Pulmonary artery endothelial cell (primary cell): ENCODE results near the gene CAMK1D. TPM values are rescaled to one million over a fixed set of nuclear protein-coding genes. Genes with fewer than 3 reads are reported as not detected.

Experiments
- DNase-seq: peaks from one replicate; pipeline ENCODE4 v3.0.0-alpha.2; 2011; ENCODE audit warnings: low read depth, low spot score
- total RNA-seq: library from RNA; depleted of rRNA; stranded (reverse); fragments of >200 nt; gene quantifications from 2 replicates; pipeline ENCODE4 v1.2.3, GENCODE V29; 2014

Gene CAMK1D
- total RNA-seq, 1 donor from 2014 or later = 0.86 TPM

DNA sequence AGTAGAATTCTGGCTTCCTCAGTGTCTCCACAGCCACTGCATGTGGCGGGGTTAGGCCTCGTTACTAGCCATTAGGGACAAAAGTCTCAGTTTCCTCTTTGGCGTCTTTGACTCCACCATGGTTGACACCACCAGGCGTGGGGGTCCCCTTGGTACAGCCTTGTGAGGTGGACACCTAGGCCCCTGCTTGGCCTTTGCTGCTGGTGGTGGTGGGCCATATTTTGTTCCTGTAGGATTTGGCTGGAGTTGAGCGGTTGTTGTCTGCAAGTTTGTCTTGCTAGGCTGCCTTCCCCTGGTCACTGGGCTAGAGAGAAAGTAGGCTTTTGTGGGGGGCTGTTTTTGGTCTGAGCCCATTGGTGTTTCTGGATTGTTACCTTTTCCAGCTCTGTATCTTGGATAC lies 272.7 kb downstream of the CAMK1D start:
- no peak for DNase-seq

DNA sequence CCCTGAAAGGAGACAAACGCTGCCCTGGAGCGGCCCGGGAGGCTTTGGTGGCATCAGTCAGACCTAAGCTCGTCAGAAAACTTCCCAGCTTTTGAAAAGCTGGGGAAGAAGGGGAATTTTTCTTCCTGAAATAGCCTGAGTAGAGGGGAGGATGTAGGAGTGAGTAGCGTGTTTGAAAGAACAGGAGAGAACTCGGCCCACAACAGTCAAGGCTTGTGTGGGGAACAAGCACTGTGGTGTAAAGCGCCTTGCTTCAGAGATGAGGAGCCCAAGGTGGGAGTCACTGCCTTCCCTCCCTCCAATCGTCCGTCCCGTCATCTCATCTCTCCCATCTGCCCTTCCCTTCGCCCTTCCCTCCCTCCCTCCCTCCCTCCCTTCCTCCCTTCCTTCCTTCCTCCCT lies 273.3 kb downstream of the CAMK1D start:
- no peak for DNase-seq

DNA sequence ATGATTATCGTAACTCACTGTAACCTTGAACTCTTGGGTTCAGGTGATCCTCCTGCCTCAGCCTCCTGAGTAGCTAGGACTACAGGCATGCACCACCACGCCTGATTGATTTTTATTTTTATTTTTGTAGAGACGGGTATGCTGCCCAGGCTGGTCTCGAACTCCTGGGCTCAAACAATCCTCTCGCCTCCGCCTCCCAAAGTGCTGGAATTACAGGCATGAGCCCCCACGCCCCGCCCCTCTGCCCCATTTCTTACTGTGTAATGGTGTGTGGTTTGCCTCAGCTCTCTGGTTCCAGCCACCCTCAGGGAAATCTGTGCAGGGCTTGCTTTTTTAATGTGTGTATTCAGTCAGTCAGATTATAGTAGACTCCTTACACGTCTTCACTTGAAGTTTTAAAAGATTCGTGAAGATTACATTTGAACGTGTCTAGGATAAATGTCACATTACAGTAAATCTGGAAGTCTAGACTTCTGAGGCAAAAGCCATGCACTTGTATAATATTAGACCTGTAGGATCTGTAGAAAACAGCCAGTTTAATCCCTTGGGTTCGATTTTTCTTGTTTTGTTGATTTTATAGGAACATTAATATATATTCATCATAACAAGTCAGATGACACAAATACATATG lies 276.2 kb downstream of the CAMK1D start:
- DNase-seq = no peak

DNA sequence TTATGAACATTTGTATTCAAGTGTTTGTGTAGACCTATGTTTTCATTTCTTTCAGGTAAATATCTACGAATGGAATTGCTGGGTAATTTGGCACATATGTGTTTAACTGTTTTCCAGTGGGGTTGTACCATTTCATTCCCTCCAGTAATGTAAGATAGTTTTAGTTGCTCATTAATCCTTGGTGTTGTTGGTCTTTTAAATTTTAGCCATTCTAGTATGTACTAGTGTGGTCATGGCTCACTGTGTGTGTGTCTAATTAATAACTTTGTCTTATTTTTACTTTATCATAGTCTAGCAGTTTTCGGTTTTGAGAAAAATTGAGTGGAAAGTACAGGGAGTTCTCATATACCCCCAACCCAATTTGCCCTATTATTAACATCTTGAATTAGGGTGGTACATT lies 278.8 kb downstream of the CAMK1D start:
- DNase-seq = no peak

DNA sequence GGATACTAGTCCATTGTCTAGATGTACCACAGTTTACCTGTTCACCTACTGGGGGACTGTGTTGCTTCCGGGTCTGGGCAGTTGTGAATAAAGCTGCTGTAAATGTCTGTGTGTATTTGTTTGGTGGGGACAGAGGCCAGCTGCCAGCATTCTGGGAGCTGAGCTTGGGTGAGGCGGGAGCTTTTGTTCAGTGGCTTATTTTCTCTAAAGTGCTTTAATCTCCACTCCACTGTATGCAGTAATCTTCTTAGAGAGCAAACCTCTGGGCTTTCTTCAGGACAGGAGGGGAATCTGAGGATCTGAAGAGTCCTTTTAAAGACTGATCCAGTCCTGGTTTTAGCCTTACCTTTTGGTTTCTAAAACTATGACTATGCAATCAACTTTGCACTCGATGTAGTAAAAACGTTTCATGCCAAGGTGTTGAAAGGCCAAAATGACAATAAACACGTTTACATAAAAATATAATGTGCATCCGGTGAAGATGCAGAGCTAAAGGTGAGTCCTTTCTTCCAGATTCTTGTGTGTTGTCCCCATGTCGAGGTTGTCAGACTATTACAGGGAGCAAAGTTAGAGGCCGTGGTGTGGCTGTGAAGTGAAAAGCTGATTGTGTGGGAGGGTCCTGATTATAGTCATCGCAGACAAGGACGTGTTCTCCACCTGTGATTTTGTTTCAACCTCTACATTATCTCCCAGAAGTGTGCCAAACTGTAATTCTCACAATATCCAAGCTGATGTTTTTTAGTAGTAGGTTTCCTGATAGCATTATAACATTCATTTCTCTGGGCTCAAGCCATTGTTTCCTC lies 279.8 kb downstream of the CAMK1D start:
- DNase-seq = no peak

DNA sequence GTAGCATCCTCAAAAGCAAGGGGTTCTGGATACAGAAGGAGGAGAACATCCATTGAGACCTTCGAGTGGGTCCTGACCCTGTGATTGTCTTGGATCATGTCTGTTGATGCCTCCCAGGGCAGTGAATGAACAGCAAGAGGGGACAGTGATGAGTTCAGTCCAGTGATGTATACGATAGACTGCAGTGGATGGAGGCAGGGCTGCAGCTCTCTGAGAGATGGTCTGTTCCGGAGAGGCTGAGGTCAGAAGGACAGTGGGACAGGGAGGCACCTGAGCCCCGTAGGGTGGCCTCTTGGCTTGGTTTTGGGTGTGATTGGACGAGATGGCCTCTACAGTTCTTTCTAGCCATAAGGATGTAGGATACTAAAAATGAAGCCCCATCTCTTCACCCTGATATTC lies 280.4 kb downstream of the CAMK1D start:
- DNase-seq = no peak

DNA sequence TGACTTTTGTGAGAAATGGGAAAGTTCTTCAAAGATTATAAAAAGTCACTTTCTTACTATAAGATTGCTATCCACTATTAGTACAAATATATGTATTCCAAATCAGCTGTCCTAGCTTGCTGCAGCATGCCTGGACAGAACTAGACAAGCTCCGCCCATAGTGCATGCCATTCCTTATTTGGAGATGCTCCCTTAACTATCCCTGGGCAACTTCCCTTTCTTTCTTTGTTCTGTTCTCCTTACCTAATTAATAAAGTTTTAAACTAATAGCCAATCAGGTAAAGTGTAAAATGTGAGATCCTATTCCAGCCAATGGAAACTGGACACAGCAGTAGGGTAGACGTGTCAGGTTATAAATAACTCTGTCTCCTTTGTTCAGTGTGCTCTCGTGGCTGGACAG lies 281.9 kb downstream of the CAMK1D start:
- DNase-seq = no peak

DNA sequence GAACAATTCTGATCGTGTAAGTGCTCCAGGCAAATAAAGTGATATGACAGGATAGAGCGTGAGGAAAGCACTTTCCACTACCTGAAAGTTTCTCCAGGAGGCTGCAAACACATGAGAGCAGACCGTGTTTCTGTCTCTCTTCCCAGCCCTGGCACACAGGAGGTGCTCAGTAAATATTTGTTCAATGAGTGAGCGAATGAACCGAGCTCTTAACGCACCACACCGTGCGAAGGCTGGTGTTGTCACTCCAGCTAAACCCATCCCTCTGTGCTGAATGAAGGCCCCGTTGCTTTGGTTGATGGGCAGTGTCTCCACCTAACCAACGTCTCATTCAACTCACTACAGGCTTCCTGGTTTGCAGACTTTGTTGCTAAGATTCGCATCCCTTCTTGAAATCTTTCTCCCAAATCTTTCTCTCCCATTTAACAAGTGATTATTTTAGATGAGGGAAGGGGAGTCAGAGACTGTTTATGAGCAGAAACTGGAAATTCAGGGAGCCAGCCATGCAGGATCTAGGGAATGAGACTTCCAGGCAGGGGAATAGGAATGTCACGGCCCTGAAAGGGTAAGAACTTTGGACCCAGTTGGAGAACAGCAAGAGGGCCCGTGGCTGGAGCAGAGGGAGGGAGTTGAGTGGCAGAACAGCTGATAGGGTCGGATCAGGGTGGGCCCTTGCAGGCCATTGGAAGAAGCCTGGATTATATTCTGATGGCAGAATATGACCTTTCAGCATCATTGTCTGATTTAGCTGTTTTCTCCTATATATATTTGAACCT lies 282.6 kb downstream of the CAMK1D start:
- DNase-seq = no peak

DNA sequence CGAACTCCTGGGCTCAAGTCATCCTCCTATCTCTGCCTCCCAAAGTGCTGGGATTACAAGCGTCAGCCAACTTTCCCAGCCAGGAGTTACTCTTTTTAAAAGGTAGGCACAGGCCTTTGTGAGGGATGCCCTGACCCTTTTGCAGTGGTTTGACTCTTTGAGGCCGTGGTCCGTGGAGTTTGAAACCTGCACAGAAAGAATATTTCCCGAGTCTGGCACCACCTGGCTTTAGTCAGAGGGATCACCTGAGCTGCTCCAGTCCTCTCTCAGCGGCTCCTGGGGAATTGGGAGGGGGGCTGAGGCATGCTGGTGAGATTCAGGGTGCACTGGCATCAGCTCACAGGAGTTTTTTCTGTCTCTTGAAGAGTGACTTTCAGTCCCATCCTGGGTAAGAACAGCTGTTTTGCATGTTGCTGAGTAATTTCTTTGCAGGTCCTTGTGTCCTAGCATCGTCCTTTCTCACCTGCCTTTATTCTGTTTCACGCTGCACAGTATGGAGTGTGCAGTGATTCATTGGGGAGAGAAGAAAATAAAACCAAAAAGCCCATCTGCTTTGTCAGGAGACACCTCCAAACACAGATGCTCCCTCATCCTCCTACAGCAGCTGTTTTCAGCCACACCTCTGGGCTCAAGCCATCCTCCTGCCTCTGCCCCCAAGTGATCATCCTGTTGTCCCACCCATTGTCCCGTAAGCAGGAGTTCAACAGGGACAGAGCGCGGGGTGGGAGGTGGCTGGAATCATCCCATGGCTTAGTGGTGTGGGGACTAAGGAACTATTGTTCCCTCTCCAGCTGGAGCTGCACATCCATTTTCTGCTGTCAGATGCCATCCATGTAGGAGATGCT lies 284.7 kb downstream of the CAMK1D start:
- no peak for DNase-seq

DNA sequence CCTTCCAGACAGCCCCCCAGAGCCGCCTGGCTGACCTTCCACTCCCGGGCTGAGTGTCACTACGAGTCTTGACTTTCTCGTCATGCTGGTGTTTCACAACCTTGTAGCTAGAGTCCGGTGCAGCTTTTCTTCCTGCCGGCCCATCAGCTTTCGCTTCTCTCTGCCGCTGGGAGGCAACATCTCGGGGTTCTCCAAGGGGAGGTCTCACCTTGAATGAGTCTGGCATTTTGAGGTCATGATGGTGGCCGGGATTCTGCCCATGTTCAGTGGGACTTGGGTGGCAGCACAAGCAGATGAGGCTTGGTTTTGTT lies 285.2 kb downstream of the CAMK1D start:
- DNase-seq = no peak

DNA sequence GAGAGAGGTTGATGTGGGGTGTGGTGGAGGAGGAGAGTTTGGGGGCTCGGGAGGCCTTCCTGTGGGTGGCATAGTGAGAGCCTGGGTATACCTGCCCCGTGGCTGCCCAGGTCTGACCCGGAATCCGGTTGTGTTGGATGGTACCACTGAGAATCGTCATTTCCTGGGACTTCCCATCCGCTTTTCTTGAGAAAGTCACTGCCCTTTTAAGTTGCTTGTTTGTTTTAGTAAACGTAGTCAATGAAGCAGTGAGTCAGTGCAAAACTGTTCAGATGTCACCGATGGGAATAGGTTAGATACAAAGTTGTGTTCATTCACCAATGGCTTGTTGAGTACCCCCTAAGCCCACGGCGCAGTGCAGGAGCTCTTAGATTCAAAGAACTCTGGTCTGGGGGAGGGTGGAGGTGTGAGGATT lies 285.8 kb downstream of the CAMK1D start:
- no peak for DNase-seq

DNA sequence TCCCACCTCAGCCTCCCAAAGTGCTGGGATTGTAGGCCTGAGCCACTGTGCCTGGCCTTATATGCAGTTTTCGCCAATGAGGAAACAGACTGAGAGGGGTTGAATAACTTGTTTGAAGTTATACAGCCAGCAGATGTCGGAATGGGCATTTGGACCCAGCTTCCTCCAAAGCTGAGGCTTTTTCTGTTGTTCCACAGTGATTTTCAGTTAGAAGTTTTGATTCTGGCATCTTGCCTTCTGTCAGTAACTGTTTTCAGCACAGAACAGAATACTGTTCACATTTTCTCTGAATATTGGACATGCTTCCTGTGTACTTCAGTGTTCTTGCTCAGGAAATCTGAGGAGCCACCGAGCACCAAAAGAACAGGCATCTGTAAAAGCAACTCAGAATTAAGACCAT lies 287.2 kb downstream of the CAMK1D start:
- no peak for DNase-seq

DNA sequence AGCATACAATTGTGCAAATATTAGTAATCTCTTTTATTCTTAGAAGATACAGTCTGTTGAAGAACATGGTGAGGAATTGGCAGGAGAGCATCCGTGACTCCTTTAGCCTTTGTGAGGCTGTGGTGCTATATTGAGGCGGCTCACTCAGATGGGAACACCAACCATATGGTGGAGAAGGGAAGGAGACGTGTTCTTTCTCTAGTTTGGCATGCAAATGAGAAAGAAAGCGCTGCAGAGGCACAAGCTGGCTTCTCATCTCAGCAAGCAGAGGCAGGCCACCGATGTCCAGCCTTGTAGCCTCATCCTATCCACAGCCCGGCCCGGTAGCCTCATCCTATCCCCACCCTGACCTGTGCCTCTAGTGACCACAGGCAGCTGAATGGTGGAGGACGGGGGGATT lies 288.3 kb downstream of the CAMK1D start:
- no peak for DNase-seq

DNA sequence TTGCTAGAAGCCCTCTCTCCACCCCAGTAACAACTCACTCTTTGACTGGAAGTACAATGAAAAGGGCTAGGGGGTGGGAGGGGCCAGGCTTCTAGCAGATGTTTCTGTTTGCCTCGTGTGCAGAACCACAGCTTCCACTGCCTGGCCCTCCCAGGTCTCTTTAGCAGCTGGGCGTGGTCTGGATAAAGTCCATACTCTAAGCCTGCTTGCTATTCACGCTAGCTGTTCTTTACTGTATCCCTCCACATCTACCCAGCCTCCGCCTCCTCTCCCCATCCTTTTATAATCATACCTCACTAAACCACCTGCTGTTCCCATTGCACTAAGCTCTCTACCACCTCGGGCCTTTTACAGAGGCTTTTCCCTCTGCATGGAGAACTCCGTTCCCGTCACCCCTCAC lies 288.8 kb downstream of the CAMK1D start:
- DNase-seq = no peak

DNA sequence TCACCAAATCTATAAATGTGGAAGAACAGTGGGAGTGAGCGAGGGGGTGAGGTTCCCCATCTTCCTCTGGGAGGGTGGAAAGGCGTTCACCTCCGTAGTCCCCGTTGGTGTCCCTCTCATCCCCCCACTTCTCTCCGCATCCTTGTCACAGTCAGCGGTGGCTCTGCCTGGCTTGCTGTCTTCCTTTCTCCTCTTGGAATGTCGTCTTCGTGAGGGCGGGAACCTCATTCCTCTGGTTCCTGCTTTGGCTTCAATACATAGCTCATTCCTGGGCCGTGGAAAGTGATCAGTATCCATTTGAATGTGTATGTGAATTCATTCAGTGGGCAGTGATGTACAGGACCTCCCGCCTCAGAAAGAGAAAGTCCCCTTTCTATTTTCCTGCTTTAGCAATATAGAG lies 289.4 kb downstream of the CAMK1D start:
- no peak for DNase-seq

DNA sequence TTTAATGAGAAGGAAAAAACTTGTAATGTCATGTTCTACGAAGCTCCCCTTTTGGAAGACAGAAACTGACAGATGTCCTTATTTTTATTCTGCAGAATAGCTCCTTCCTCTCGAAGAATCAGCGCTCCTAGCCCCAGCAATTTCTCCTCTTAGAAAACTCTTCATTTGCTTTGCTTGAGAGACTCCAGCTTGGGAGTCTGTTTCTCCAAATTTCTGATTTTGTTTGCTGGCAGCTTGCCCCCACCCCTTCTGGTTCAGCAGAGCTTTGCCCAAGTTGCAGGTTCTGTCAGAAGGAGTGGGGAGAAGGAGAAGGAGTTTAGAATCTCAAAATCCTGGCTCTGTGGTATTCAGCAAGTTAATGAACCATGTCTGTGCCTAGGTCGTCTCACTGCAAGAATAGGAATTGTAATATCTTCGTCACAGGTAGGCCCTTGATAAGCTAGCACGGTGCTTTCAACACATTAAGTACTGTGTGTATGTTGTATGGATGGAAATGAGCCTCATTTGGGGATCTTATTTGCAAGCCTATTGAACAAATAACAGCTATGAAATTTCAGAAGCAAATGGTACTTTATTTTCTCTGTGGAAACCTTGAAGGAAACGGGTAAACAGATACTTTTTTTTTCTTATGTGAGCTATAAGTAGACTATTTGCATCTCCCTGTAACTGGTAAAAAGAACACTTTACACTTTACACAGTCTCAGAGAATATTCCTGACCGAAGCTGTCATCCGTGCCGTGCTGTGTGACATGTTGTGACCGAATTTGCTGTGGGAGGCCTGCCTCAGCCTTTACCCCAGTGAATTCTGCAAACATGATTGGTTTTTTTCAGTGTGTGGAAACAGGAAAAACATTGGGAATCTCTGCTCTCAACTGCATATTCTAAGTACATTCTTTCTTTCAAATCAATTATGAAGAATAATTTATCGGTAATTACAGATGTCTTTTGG lies 290.9 kb downstream of the CAMK1D start:
- no peak for DNase-seq

DNA sequence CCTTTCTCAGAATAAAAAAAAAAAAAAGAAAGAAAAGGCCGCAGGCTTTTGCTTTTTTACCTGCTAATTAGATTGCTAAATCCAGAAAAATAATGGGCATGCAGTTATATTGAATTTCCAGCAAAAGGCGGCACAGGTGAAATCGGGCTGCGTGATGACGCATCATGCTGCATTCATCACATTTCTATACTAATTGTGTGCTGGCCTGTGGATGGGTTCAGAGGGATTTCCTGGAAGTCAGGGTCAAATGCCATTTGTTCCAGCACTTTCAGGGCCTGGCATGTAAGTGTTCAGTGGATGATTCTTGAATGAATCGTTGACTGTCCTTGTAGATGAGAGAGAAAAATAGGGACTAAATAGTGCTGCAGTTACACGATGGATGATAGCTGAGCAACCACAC lies 292.7 kb downstream of the CAMK1D start:
- DNase-seq = no peak

DNA sequence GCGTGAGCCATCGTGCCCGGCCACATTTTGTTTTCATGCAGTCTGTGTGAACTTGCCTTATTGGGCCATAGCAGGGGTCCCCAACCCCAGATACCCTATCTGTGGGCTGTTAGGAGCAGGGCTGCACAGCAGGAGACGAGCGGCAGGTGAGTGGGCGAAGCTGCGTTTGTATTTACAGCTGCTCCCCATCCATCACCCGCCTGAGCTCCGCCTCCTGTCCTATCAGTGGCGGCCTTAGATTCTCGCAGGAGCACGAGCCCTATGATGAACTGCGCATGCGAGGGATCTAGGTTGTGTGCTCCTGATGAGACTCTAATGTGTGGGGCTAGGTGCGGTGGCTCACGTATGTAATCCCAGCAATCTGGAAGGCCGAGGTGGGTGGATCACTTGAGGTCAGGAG lies 293.9 kb downstream of the CAMK1D start:
- no peak for DNase-seq

DNA sequence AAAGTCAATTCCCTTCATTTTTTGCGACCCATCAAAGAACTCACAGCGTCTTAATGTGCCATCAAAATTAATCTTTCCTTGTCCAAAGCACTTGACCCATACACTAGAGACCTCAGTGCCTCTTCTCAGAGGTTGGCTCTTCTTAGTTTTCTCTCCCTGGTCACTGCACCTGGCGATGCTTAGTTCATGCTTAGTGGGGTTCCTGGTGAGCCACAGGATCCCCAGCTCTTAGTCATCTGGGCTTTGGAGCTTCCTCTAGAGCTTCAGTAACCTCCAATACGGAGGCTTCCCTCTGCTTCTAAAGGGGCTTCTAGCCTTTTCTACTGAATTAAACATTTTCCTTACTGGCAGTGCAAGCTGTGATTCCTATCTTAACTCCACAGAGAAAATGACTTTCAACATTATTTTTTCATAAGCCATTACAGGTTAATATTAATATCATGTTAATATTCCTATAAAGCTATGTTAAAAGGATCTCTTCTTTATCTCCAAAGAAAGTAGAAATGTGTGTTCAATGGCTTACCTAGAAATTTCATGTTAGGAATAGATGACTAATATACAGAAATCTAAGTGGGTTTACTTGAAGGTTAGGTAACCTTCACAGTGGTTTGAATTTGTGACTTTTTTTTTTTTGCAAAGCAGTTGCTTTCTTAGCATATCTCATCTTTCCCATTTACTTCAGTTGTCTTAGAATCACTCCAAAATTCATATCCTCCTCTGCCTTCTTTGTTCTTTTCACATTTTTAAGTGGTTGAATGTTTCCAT lies 295.2 kb downstream of the CAMK1D start:
- no peak for DNase-seq

DNA sequence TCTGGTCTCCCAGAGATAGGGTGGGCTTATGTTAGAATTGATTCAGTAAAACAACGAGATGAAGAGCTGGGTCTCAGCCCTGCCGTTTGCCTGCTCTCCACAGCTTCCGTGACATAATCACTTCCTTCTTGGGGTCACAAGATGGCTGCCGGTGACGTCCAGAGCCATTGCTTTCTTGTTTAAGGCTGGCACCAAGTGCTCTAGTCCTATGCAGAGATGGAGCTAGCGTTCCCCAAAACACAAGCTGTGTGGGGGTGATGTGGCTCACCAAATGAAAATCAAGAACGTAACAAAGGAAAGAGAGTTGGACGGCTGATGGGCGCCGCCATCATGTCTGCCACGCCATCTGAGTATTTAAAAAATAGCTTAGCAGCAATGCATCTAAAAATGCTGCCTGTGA lies 296.1 kb downstream of the CAMK1D start:
- no peak for DNase-seq
